GM23248 (cell line): ENCODE data around the gene NAA10.

Source experiments
- EZH2 ChIP-seq: fragments of 200-600 bp; sonication (generic); IDR thresholded peaks from 2 replicates; pipeline ENCODE4 v1.6.1; 2018; ENCODE audit warnings: antibody characterized with exemption, mild to moderate bottlenecking; ENCODE audit not compliant: insufficient read depth, poor library complexity, severe bottlenecking
- EZH2phosphoT487 ChIP-seq: fragments of 200-600 bp; sonication (generic); IDR thresholded peaks from 2 replicates; pipeline ENCODE4 v1.6.1; 2018; ENCODE audit warnings: antibody characterized with exemption, moderate library complexity, mild to moderate bottlenecking, low read depth; ENCODE audit not compliant: insufficient read depth

DNA sequence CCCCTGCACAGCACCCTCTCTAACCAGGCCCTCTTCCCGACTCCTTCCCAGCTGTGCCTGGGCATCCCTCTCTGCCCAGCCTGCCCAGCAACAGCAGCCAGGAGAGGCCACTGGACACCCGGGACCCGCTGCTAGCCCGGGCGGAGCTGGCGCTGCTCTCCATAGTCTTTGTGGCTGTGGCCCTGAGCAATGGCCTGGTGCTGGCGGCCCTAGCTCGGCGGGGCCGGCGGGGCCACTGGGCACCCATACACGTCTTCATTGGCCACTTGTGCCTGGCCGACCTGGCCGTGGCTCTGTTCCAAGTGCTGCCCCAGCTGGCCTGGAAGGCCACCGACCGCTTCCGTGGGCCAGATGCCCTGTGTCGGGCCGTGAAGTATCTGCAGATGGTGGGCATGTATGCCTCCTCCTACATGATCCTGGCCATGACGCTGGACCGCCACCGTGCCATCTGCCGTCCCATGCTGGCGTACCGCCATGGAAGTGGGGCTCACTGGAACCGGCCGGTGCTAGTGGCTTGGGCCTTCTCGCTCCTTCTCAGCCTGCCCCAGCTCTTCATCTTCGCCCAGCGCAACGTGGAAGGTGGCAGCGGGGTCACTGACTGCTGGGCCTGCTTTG, 29.2 kb downstream of the NAA10 start:
- TF ChIP-seq EZH2 (no peak), EZH2phosphoT487 (no peak)
